CD4-positive, alpha-beta T cell treated with Interleukin-1 beta for 1 hour (primary cell): Measurements from ENCODE around the gene PRKRIP1.
A peak's percentile ranks its signal among the peaks of the same experiment; 100 is the strongest.
"Not testable (repeated sequence)": the region's sequence is repeated elsewhere in the genome, so short reads cannot be mapped to it uniquely, and the experiment has no call there.

ENCODE experiments used
- DNase-seq, 2 donors: peaks; one replicate each; pipeline ENCODE4 v3.0.0-alpha.2; 2020 to 2022

The PRKRIP1 gene

DNA sequence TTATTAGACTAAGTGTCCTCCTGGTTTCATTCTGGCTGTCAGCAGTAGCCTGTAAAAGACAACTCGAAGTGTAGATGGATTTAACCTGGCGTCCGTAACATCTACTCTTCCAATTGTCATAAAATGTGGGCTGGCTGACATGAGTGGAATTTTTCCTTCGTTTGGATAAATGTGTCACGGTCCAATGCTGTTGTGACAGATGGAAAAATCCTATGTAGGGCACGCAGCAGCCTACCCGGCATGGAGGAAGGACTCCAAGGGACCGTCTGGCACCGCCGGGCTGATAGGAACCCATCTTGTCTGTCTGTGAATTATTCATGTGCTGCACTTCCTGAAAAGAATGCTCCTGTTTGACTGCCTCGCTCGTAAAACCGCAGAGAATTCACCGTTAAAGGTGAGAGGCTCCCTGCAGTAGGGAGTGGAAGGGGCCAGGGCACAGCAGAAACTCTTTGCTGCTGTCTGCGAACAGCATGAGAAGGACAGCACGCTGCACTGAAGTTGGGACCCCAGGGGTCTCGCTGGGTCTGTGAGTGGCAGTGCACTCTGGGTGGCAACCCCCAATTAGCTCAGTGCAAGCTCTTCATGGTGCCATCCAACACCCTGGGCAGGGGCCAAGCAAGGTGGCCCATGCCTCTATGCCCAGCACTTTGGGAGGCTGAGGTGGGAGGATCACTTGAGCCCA lies 35.6 kb downstream of the PRKRIP1 start:
- peak; percentile 77 to 81 for DNase-seq

DNA sequence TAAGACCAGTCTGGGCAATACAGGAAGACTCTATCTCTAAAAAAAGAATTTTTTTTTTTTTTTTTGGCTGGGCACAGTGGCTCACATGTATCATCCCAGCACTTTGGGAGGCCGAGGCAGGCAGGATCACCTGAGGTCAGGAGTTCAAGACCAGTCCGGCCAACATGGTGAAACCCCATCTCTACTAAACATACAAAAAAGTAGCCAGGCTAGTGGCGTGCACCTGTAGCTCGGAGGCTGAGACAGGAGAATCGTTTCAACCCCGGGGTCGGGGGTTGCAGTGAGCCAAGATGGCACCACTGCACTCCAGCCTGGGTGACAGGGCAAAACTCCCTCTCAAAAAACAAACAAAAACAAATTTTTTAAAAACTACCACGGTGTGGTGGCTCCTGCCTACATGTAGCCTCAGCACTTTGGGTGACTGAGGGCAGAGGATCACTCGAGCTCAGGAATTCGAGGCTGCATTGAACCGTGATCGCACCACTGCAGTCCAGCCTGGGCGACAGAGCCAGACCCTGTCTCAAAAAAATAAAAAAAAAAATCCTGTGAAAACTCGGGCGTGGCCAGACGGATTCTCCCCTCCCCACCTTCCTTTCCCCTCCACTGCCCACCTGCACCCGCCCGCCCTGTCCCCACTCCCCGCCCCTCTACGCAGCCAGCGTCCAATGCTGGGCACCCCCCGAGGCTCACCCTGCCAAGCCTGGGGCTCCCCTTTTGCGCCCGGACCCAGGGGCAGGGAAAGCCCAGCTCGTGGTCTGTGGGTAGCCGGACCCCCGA lies 36.5 kb downstream of the PRKRIP1 start:
- peak in 1 of 2 donors; percentile 71 for DNase-seq

DNA sequence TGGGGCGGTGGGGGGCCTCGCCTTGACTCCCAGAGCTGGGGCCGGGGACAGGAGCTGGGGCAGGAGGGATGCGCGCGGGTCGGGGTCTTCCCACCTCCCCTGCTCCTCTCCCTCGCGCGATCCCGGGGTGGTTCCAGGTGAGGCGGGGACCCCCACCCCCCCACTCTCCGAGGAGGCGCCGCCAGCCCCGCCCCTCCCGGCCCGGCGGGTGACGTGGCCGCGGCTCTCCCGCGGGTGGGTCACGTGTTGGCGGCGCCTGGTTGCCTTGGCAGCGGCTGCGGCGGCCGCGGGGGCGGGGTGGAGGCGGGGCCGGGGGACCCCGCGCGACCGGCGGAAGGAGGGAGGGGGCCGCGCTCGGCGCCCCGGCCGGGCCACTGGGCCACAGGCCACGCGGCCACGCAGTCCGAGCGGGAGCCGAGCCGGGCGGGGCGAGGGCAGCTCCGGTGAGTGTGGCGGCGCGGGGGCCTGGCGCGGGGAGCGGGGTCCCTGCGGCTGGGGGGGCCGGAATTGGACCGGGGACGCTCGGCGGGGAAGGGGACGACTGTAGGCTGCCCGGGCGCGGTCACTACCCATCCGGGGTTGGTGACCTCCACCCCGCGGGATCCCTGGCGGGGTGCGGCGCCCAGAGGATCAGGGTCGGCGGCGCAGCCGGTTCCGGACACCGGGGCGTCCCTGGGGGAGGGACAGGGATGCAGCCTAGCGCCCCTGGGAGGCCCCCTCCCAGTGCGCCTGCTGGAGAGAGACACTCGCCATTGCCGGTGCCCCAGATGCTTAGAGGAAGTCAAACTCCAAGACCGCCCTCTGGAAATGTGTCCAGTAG lies 37.3 kb downstream of the PRKRIP1 start, which contains the start of gene ORAI2:
TSS of gene ORAI2 (plus strand) at position 357 of the 820 bp plus-strand sequence. CDS start 5,382 bp downstream, outside the sequence.
- DNase-seq: peak; percentile 90 to 91

DNA sequence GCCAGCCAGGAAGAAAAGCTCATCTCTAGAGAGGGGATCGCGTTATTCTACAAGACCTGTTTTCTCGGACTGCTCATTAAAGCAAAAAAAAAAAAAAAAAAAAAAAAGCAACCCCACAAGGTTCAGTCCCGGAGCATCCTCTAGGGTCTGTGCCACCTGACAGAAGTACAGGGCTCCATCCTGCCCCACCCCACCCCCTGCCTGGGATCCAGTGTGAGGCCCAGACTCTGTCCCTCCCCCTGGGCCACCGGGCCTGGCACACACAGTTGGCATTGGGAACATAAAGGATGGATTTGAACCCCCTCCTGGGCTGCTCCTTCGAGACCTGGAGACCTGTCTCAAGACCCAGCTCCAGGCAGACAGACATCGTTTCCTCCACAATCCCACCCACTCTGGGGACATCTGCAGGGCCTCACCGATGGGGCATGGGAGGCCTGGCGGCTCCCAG lies 37.9 kb downstream of the PRKRIP1 start:
- DNase-seq: peak in 1 of 2 donors; percentile 30

DNA sequence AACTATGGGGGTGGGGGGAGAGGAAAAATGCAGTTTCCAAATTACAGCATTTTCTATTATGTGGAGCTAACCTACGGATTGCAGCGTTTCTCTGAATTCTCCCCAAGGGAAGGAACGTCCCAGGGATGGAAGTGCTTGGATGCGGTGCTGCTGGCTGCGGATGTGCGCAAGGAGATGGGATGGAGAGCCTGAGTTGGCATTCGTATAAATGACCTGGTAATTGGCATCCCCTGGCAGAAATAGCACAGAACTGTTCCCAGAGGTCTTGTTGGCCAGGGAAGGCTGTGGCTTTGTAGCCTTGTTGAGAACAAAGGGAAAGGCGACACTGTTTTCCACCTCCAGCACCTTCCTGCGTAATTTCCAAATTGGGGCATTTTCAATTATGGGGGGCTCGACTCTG lies 40.0 kb downstream of the PRKRIP1 start:
- DNase-seq: no peak

DNA sequence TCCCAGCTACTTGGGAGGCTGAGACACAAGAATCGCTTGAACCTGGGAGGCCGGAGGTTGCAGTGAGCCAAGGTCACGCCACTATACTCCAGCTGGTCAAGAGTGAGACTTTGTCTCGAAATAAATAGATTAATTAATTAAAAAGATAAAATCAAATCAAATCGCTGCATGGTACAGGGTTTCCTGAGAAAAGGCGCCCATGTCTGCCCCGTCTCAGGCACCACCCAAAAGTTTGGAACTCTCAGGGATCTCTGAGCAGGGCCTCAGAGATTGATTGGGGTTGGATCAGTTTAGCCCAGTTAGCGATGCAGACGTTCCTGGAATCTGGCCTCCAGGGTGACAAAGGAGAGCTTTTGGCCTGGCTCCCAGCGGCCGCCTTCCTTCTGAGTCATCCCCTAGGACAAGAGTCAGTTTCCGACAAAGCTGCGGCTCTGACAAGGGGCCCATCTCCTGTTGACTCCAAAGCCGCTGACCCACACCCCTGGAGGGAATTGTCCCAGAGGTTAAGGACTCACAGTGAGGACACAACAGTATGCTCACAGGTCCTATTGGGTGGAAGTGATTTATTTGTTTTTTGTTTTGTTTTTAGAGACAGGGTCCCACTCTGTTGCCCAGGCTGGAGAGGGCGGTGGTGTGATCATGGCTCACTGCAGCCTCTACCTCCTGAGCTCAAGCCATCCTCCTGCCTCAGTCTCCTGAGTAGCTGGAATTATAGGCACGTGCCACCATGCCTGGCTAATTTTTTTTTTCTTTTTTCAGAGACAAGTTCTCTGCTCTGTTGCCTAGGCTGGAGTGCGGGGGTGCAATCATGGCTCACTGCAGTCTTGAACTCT lies 44.0 kb downstream of the PRKRIP1 start:
- DNase-seq: no peak

DNA sequence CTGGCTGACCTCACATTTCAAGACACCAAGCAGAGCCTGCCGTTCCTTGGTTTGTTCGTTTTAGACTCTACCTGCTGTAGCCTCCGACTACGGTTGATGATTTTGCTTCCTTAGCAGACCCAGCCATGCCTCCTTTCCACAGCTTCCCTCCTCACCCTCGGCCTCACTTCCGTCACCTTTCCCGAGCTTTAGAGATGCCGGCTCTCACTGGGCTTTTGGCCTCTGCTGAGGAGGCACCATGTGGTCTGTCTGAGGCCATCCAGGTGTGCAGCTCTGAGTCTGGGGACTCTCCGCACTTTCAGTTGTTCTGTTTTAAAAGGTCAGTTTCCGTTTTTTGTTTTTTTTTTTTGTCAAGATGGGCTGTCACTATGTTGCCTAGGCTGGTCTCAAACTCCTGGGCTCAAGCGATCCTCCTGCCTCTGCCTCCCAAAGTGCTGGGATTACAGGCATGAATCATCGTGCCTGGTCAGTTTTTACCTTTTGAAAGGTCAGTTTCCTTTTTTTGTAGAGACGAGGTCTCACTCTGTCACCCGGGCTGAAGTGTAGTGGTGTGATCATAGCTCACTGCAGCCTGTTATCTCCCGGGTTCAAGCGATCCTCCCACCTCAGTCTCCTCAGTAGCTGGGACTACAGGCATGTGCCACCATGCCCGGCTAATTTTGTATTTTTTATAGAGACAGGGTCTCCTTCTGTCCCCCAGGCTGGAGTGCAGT lies 49.0 kb downstream of the PRKRIP1 start:
- DNase-seq: peak in 1 of 2 donors; percentile 37

DNA sequence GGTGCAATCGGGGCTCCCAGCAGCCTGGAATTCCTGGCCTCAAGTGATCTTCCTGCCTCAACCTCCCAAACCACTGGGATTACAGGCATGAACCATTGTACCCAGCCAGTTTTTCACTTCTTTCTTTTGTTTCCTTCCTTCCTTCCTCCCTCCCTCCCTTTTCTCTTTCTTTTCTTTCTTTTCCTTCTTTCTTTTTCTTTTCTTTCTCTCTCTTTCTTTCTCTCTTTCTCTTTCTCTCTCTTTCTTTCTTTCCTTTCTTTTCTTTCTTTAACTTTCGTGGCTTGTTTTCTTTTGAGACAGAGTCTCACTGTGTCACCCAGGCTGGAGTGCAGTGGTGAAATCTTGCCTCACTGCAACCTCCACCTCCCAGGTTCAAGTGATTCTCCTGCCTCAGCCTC lies 49.5 kb downstream of the PRKRIP1 start:
- DNase-seq: no peak

DNA sequence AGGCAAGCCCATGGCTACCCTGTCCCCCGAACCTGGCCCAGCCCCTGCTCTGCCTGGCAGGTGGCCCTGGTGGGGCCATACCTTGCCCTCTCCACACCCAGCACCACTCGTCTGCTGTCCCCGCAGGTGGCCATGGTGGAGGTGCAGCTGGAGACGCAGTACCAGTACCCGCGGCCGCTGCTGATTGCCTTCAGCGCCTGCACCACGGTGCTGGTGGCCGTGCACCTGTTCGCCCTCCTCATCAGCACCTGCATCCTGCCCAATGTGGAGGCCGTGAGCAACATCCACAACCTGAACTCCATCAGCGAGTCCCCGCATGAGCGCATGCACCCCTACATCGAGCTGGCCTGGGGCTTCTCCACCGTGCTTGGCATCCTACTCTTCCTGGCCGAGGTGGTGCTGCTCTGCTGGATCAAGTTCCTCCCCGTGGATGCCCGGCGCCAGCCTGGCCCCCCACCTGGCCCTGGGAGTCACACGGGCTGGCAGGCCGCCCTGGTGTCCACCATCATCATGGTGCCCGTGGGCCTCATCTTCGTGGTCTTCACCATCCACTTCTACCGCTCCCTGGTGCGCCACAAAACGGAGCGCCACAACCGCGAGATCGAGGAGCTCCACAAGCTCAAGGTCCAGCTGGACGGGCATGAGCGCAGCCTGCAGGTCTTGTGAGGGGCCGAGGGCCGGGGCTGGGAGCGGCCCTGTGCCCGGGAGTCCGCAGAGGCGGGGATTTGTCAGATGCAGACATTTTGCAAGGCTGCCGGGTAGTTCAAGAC lies 50.4 kb downstream of the PRKRIP1 start:
- DNase-seq: no peak

DNA sequence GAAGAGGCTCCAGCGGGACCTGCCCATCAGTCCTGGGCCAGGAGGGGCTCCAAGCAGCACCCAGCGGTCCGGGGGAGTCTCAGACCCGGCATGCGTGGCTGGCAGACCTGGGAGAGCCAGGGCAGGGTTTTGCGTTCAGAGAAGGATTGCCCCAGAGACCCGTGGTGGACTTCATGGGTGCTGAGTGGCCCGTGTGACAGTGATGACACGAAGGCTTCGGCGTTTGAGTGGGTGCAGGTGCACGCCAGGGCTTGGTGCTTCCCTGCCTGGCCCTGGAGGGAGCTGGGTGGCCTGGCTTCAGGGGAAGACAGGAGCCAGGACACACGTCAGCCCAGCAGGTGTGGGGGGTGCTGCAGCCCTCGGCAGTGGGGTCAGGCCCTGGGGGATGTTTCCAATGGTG lies 51.1 kb downstream of the PRKRIP1 start:
- DNase-seq: no peak

DNA sequence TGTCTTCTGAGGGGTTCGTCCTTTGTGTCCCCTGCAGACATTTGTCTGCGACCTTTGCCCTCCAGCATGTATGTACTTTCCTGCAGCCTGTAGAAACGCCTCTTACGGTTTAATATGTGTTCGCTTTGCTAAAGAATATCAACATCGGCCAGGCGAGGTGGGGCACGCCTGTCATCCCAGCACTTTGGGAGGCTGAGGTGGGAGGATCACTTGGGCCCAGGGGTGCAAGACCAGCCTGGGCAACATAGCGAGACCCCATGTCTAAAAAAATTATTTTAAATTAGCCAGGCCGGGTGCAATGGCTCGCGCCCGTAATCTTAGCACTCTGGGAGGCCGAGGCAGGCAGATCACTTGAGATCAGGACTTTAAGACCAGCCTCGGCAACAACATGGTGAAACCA lies 53.0 kb downstream of the PRKRIP1 start:
- no peak for DNase-seq

DNA sequence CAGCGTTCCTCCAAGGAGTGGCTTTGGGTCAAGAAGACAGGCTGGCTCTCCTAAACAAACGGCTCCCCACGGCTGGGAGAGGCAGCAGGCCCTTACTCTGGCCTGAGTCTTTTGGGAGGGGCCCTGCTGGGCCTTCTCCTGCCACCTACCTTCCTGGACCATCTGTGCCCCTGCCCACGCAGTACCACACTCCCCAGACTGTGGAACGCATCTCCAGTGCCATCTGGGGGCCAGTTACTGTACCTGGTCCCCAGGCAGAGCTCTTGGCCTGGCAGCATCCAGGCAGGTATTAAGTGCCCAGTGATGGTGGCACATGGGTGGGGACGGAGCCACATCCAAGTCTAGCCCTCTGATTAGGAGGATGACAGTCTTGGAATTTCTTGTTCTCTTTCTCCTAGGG lies 54.1 kb downstream of the PRKRIP1 start:
- DNase-seq: peak; percentile 60 to 68

DNA sequence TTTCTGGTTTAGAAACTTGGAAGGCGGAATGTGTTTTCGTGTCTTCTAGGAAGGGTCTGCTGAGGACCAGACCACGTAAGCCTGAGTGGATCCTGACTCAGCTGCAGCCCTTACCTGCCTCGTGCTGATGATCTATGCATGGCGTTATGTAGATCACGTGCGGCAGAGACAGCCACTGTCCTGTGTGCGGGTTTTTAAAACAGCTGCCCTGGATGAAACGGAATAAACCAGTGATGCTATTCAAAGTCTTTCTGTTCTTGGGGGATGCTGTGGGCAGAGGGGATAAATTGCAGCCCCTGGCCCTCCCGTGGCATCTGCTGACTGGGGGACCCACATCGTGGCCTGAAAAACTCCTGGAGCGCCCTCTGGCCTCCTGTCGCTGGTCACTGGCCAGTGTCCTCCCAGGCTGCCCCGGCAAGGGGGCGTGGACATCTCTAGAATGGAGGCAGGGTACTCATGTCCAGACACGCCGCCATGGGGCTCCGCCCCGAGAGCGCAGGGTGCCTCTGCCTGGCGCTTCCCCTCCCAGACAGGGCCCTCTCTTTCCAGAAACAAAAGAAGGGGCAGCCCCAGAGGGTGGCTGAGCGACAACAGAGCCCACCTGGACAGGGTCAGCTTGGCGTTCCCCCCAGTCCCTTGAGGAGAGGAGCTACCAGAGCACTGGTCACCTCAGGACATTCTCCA lies 55.4 kb downstream of the PRKRIP1 start:
- DNase-seq: no peak

DNA sequence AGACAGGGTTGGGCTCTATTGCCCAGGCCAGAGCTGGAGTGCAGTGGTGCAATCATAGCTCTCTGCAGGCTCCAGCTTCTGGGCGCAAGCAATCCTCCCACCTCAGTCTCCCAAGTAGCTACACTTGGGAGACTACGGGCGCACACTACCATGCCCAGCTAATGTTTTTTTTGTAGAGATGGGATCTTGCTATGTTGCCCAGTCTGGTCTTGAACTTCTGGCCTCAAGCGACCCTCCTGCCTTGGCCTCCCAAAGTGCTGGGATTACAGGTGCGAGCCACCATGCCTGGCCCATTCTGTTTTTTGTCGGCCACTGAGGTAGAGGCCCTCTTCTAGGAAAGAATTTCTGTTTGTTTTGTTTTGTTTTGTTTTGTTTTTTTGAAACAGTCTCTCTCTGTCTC lies 56.3 kb downstream of the PRKRIP1 start:
- no peak for DNase-seq

DNA sequence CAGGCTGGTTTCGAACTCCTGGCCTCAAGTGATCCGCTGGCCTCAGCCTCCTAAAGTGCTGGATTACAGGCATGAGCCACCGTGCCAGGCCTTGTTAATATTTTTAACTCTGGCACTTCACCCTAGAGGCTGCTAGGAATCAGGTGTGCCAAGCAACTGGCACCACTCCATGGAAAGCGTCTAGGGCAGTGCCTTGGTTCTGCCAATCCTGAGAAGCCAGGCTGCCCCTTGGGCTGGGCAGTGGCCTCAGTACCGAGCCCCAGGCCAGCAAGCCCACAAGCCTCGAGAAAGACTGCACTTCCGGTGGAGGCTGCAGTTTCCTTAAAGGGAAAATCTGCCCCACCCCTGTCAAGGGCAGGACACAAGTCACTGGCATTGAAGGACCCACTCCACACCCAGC lies 57.2 kb downstream of the PRKRIP1 start:
- no peak for DNase-seq

DNA sequence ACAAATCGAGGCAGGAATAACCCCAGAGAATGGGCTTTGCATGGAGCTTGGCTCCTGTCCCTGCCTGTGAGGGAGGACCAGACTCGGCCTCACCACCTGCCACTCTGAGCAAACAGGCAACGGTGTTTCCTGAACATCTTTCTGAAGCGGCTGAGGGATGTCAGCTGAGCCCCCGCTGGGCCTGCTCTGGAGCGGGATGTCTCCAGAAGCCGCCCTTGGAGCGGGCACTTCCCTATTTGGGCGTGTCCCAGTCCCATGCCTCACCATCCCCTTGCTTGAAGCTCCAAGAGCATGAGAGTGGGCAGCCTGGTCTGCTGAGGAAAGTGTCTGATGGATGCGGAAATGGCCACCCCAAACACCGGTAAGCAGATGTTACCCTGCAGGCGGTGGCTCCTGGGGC lies 58.3 kb downstream of the PRKRIP1 start:
- DNase-seq: no peak

DNA sequence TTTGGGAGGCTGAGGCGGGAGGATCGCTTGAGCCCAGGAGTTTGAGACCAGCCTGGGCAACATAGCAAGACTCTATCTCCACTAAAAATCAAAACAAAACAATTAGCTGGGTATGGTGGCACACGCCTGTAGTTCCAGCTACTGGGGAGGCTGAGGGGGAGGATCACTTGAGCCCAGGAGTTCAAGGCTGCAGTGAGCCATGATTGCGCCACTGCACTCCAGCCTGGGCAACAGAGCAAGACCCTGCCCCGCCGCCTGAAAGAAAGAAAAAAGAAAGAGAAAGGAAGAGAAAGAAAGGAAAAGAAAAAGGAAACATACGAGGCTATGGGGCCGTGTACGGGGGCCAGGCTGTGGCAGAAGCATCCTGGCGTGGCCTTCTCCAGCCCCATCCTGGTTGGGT lies 58.8 kb downstream of the PRKRIP1 start:
- DNase-seq: not testable (repeated sequence)

DNA sequence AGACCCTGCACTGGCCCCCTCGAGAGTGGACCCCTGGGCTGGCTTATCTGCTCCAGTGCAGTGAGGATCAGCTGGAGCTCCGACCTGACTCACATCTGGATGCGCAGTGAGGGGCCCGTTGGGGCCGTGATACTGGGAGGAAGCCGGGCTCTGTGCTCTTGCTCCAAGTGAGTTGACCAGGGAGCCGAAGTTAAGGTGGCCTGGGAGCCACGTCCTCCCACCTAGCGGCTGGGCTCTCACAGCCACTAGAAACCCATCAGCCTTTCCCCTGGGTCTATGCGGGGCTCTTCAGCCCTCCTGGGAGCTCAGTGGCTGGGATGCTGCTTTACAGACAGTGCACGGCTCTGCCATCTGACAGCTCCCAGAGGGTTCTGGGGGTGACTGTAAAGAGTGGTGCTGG lies 59.4 kb downstream of the PRKRIP1 start:
- no peak for DNase-seq

DNA sequence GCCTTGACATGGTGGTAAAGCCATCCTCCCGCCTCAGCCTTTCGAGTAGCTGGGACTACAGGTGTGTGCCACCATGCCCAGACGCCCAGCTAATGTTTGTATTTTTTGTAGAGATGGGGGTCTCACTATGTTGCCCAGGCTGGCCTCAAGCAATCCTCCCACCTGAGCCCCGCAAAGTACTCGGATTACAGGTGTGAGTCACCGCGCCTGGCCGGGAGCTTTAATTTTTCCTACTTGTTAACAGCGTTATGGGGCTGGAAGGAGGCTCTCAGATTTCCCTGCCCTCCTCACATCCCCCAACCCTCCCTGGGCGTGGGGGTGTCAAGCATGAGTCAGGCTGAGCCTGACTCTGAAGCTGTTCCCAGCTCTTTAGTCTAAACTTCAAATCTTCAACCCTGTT lies 60.2 kb downstream of the PRKRIP1 start:
- DNase-seq: no peak

DNA sequence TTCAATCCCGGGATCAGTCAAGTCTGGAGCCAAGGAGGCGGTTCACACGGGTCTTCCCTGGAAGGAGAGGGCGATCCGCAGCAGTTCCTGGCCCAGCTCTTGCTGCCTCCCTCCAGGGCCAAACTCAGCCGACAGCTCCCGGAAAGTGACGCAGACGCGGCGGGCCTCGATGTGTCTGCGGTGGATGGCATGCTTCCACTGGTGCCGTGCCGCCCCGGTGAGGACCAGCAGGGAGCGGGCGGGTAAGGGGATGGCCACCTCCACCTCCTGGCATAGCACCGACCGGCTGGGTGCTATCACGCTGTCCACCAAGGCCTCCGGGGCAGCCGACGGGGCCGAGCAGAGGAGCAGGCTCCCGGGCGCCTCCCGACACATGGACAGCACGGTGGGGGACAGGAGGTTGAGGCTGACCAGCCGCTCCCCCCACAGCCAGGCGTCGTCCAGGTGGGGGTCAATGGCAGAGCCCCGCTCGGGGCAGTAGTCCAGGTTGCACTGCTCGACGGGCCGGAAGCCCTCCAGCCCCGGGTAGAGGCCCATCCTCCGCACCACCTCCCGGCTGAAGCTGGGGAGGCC lies 61.3 kb downstream of the PRKRIP1 start:
- no peak for DNase-seq
